Measurements from ENCODE around the gene SEC14L2. TPM values are rescaled to one million over a fixed set of nuclear protein-coding genes. Genes with fewer than 3 reads are reported as not detected.
"Not testable (repeated sequence)": the region's sequence is repeated elsewhere in the genome, so short reads cannot be mapped to it uniquely, and the experiment has no call there.

SEC14L2 gene
- total RNA-seq, 1 experiment from 2014 or later = 31.3 TPM

- DNase-seq (ENCODE audit: low read depth) = peak; percentile 67
These were observed 29.9 kb downstream of the SEC14L2 start for GRCh38 chr22:30426388-30427353.

- DNase-seq (ENCODE audit: low read depth) = no peak
These were observed 31.1 kb downstream of the SEC14L2 start for GRCh38 chr22:30427871-30428270.

GRCh38 chr22:30429887-30430286 is 33.1 kb downstream of the SEC14L2 start:
- no peak for DNase-seq (ENCODE audit: low read depth)

GRCh38 chr22:30430933-30431332 is 34.1 kb downstream of the SEC14L2 start:
- DNase-seq (ENCODE audit: low read depth) = no peak

GRCh38 chr22:30432096-30432495 is 35.3 kb downstream of the SEC14L2 start:
- DNase-seq (ENCODE audit: low read depth) = no peak

GRCh38 chr22:30432520-30432919 is 35.7 kb downstream of the SEC14L2 start:
- no peak for DNase-seq (ENCODE audit: low read depth)

GRCh38 chr22:30433227-30433626 is 36.4 kb downstream of the SEC14L2 start:
- no peak for DNase-seq (ENCODE audit: low read depth)

GRCh38 chr22:30433773-30434172 is 37.0 kb downstream of the SEC14L2 start:
- no peak for DNase-seq (ENCODE audit: low read depth)

GRCh38 chr22:30434843-30435242 is 38.0 kb downstream of the SEC14L2 start:
- no peak for DNase-seq (ENCODE audit: low read depth)

- DNase-seq (ENCODE audit: low read depth) = no peak
These were observed 38.9 kb downstream of the SEC14L2 start for GRCh38 chr22:30435674-30436126.

GRCh38 chr22:30436196-30436595 is 39.4 kb downstream of the SEC14L2 start:
- DNase-seq (ENCODE audit: low read depth) = no peak

GRCh38 chr22:30438559-30438958 is 41.7 kb downstream of the SEC14L2 start:
- no peak for DNase-seq (ENCODE audit: low read depth)

- no peak for DNase-seq (ENCODE audit: low read depth)
These were observed 42.4 kb downstream of the SEC14L2 start for GRCh38 chr22:30439226-30439625.

GRCh38 chr22:30439836-30440235 is 43.0 kb downstream of the SEC14L2 start:
- no peak for DNase-seq (ENCODE audit: low read depth)

GRCh38 chr22:30441088-30441487 is 44.3 kb downstream of the SEC14L2 start:
- no peak for DNase-seq (ENCODE audit: low read depth)

- DNase-seq (ENCODE audit: low read depth) = peak; percentile 32
These were observed 48.0 kb downstream of the SEC14L2 start for GRCh38 chr22:30444632-30445437.

GRCh38 chr22:30445438-30446145 is 48.8 kb downstream of the SEC14L2 start:
- peak; percentile 23 for DNase-seq (ENCODE audit: low read depth)

- no peak for DNase-seq (ENCODE audit: low read depth)
These were observed 50.8 kb downstream of the SEC14L2 start for GRCh38 chr22:30447656-30448055.

- DNase-seq (ENCODE audit: low read depth) = not testable (repeated sequence)
These were observed 54.7 kb downstream of the SEC14L2 start for GRCh38 chr22:30451488-30451887.

GRCh38 chr22:30452861-30453260 is 56.0 kb downstream of the SEC14L2 start:
- DNase-seq (ENCODE audit: low read depth) = no peak

GRCh38 chr22:30453731-30454510 is 57.1 kb downstream of the SEC14L2 start:
- peak; percentile 28 for DNase-seq (ENCODE audit: low read depth)

Measured in M059J (cell line).